K562 (cell line): ENCODE data around the gene SLC4A2. TPM values are rescaled to one million over a fixed set of nuclear protein-coding genes. Genes with fewer than 3 reads are reported as not detected.
A peak's percentile ranks its signal among the peaks of the same experiment; 100 is the strongest.

ENCODE experiments used
- CTCF ChIP-seq, 3 experiments: IDR thresholded peaks in 2 of 3; conservative IDR thresholded peaks in 1 of 3; 2 replicates each; pipeline ENCODE4 v1.5.1; 2011 to 2012; ENCODE audit warnings: low read length in 3 of 3, mild to moderate bottlenecking in 3 of 3, control low read depth in 2 of 3, improper control_type of control experiment in 1 of 3, inconsistent platforms in 1 of 3, low read depth in 1 of 3, mixed read lengths in 1 of 3, moderate library complexity in 1 of 3; ENCODE audit not compliant: insufficient read depth in 2 of 3
- DACH1 ChIP-seq: fragments of 450-650 bp; IDR thresholded peaks from 2 replicates; pipeline ENCODE4 v1.6.1; 2018; ENCODE audit not compliant: partially characterized antibody
- FOXK2 ChIP-seq, 2 experiments: fragments of 450-650 bp; IDR thresholded peaks in 1 of 2; conservative IDR thresholded peaks in 1 of 2; 2 replicates each; pipeline ENCODE4 v1.6.1; 2016; ENCODE audit warnings: low read depth in 2 of 2, mild to moderate bottlenecking in 1 of 2
- FOXM1 ChIP-seq, 2 experiments: fragments of 450-650 bp in 1 of 2; sonication (generic) in 1 of 2; formaldehyde crosslinking in 1 of 2; IDR thresholded peaks; 2 replicates each; pipeline versions ENCODE4 v1.6.1 to v1.9.0; 2017 to 2022; ENCODE audit warnings: low read depth in 2 of 2, mild to moderate bottlenecking in 2 of 2, missing genetic modification reagents in 1 of 2, moderate library complexity in 1 of 2
- MEIS2 ChIP-seq: fragments of 450-650 bp; IDR thresholded peaks from 2 replicates; pipeline ENCODE4 v1.6.1; 2014; ENCODE audit warnings: mild to moderate bottlenecking; ENCODE audit not compliant: partially characterized antibody
- NR4A1 ChIP-seq, 2 experiments: fragments of 250-450 bp in 1 of 2; fragments of 450-650 bp in 1 of 2; sonication (Bioruptor Pico) in 1 of 2; IDR thresholded peaks; 2 replicates each; pipeline versions ENCODE4 v1.4.0 to v1.6.1; 2016 to 2020; ENCODE audit warnings: mild to moderate bottlenecking in 2 of 2, missing compliant biosample characterization in 1 of 2, missing genetic modification characterization in 1 of 2, moderate library complexity in 1 of 2
- POLR2B ChIP-seq: fragments of 450-650 bp; IDR thresholded peaks from 2 replicates; pipeline ENCODE4 v1.6.1; 2018; ENCODE audit warnings: low read depth; ENCODE audit not compliant: partially characterized antibody
- POLR2G ChIP-seq: fragments of 200-400 bp; formaldehyde crosslinking; IDR thresholded peaks from 2 replicates; pipeline ENCODE4 v1.6.1; 2017; ENCODE audit warnings: low read depth, mild to moderate bottlenecking, antibody characterized with exemption, low read length, moderate library complexity
- TEAD1 ChIP-seq, 2 experiments: fragments of 450-650 bp in 1 of 2; sonication (generic) in 1 of 2; formaldehyde crosslinking; IDR thresholded peaks; 2 replicates each; pipeline versions ENCODE4 v1.4.0 to v1.8.0; 2020 to 2022; ENCODE audit warnings: mild to moderate bottlenecking in 2 of 2, missing genetic modification reagents in 1 of 2
- ZBTB2 ChIP-seq: fragments of 450-650 bp; IDR thresholded peaks from 2 replicates; pipeline ENCODE4 v1.6.1; 2016; ENCODE audit warnings: antibody characterized with exemption
- ZNF274 ChIP-seq: IDR thresholded peaks from 2 replicates; pipeline ENCODE4 v1.6.1; 2011; ENCODE audit warnings: low read depth, mild to moderate bottlenecking, low read length, moderate library complexity, borderline replicate concordance
- polyA plus RNA-seq, 8 experiments: library from polyadenylated mRNA; depleted of rRNA in 4 of 8; stranded (reverse) in 5 of 8; unstranded in 3 of 8; fragments of >200 nt; fragmentation: Nextera tagmentation in 2 of 8; fragmentation: Illumina TruSeq in 1 of 8; extraction: Ambion mirVana in 2 of 8; extraction: Trizol in 1 of 8; gene quantifications; 2 replicates each; pipeline versions ENCODE4 v1.2.1 to v1.2.3, GENCODE V29; 2011 to 2014; ENCODE audit warnings: inconsistent platforms in 1 of 8, missing spikeins in 1 of 8
- total RNA-seq, 7 experiments: library from RNA; depleted of rRNA in 6 of 7; stranded (reverse); fragments of >200 nt in 6 of 7; fragmentation: Illumina TruSeq in 2 of 7; extraction: Trizol in 2 of 7; gene quantifications; 2 replicates each; pipeline versions ENCODE4 v1.2.1 to v1.2.3, GENCODE V29; 2011 to 2021; ENCODE audit warnings: low replicate concordance in 1 of 7
- TF ChIP-seq, protein P1 (sequence below): sonication (generic); formaldehyde crosslinking; IDR thresholded peaks from 2 replicates; pipeline ENCODE4 v1.8.0; 2022; ENCODE audit warnings: mild to moderate bottlenecking, missing genetic modification reagents
- TF ChIP-seq, protein P2 (sequence below): sonication (generic); formaldehyde crosslinking; IDR thresholded peaks from 2 replicates; pipeline ENCODE4 v1.8.0; 2022; ENCODE audit warnings: missing genetic modification reagents, mild to moderate bottlenecking, moderate library complexity, borderline replicate concordance
- TF ChIP-seq, protein P3 (sequence below): fragments of 200-800 bp; sonication (Bioruptor generic); IDR thresholded peaks from 2 replicates; pipeline ENCODE4 v1.6.1; 2017; ENCODE audit warnings: missing genetic modification characterization, missing compliant biosample characterization

The SLC4A2 gene
- total and polyA plus RNA-seq, 9 of the 15 experiments (the other 6 are each of a cell fraction or from before 2014, with no cell fraction given), result 11.4 to 375 (median 130) TPM

DNA sequence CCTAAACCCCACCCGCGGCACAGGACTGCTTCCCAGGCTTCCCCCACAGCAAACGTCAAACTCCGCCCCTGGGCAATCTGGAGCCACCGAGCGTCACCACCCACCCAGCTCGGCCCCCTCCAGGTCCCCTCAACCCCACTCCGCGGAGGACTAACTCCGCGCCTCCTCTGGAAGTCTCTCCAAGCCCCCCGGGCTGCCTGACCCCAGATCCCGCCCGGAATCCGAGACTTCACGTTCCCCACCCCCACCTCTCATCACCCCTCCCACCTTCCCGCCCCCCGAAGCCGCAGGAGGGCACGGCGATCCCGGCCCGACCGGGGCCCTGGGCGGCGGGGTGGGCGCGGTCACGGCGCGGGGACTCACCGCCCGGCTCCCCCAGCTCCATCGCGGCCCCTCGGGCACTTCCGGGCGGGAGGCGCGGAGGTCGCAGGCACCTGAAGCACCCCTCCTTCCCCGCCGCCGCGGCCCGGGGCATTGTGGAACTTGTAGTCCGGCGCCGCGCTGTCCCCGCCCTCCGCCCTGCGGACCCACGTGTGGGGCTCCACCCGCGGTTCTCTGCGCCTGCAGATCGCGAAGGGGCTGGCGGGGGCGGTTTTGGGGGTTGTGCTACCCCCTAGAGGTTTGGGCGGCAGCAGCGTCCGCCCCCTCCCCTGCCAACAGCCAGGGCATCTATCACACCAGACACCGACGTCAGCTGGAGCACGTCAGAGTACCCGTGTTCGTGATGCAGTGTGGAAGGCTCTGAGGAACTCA is 23.9 kb downstream of the SLC4A2 start, which contains the start of gene TMUB1 (continued):
- TF ChIP-seq, protein P1, sequence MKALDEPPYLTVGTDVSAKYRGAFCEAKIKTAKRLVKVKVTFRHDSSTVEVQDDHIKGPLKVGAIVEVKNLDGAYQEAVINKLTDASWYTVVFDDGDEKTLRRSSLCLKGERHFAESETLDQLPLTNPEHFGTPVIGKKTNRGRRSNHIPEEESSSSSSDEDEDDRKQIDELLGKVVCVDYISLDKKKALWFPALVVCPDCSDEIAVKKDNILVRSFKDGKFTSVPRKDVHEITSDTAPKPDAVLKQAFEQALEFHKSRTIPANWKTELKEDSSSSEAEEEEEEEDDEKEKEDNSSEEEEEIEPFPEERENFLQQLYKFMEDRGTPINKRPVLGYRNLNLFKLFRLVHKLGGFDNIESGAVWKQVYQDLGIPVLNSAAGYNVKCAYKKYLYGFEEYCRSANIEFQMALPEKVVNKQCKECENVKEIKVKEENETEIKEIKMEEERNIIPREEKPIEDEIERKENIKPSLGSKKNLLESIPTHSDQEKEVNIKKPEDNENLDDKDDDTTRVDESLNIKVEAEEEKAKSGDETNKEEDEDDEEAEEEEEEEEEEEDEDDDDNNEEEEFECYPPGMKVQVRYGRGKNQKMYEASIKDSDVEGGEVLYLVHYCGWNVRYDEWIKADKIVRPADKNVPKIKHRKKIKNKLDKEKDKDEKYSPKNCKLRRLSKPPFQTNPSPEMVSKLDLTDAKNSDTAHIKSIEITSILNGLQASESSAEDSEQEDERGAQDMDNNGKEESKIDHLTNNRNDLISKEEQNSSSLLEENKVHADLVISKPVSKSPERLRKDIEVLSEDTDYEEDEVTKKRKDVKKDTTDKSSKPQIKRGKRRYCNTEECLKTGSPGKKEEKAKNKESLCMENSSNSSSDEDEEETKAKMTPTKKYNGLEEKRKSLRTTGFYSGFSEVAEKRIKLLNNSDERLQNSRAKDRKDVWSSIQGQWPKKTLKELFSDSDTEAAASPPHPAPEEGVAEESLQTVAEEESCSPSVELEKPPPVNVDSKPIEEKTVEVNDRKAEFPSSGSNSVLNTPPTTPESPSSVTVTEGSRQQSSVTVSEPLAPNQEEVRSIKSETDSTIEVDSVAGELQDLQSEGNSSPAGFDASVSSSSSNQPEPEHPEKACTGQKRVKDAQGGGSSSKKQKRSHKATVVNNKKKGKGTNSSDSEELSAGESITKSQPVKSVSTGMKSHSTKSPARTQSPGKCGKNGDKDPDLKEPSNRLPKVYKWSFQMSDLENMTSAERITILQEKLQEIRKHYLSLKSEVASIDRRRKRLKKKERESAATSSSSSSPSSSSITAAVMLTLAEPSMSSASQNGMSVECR, result peak; percentile 86; the same call in 1 of the 2 replicates
- TF ChIP-seq POLR2B, result no peak
- TF ChIP-seq DACH1, result peak; percentile 60
- TF ChIP-seq ZBTB2, result peak; percentile 87; the same call in 1 of the 2 replicates
- TF ChIP-seq NR4A1 (CRISPR knock-in tag; IDR thresholded peaks at IDR 0.05), result no peak
- 0 out of 2 replicates have a peak, but pooled peaks have one; percentile 57 for TF ChIP-seq NR4A1 (tag; IDR thresholded peaks at IDR 0.05)
- TF ChIP-seq, protein P2, sequence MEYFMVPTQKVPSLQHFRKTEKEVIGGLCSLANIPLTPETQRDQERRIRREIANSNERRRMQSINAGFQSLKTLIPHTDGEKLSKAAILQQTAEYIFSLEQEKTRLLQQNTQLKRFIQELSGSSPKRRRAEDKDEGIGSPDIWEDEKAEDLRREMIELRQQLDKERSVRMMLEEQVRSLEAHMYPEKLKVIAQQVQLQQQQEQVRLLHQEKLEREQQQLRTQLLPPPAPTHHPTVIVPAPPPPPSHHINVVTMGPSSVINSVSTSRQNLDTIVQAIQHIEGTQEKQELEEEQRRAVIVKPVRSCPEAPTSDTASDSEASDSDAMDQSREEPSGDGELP, result peak; percentile 88
- no peak for TF ChIP-seq ZNF274
- TF ChIP-seq CTCF (IDR thresholded peaks at IDR 0.05 in 2 of 3, conservative IDR thresholded peaks at IDR 0.05 in 1 of 3; ENCODE audit: insufficient read depth in 2 of 3, low read depth in 1 of 3, low read length in 3 of 3), result peak in 1 of 3 experiments; percentile 11; a peak in 1 of 6 replicates
- no peak for TF ChIP-seq FOXK2 (conservative IDR thresholded peaks at IDR 0.05 in 1 of 2, IDR thresholded peaks at IDR 0.05 in 1 of 2; ENCODE audit: low read depth in 2 of 2)
- TF ChIP-seq, protein P3, sequence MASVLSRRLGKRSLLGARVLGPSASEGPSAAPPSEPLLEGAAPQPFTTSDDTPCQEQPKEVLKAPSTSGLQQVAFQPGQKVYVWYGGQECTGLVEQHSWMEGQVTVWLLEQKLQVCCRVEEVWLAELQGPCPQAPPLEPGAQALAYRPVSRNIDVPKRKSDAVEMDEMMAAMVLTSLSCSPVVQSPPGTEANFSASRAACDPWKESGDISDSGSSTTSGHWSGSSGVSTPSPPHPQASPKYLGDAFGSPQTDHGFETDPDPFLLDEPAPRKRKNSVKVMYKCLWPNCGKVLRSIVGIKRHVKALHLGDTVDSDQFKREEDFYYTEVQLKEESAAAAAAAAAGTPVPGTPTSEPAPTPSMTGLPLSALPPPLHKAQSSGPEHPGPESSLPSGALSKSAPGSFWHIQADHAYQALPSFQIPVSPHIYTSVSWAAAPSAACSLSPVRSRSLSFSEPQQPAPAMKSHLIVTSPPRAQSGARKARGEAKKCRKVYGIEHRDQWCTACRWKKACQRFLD (CRISPR knock-in tag), result peak; percentile 11; the same call in 1 of the 2 replicates
- peak in 1 of 2 experiments; percentile 32; a peak in 1 of 4 replicates for TF ChIP-seq TEAD1 (CRISPR knock-in tag; IDR thresholded peaks at IDR 0.05)
- TF ChIP-seq MEIS2, result peak; percentile 59
- 0 out of 2 replicates have a peak, but pooled peaks have one; percentile 0 for TF ChIP-seq FOXM1 (IDR thresholded peaks at IDR 0.05; ENCODE audit: low read depth)
- no peak for TF ChIP-seq FOXM1 (CRISPR knock-in tag; IDR thresholded peaks at IDR 0.05; ENCODE audit: low read depth)
- TF ChIP-seq POLR2G, result peak; percentile 80
